ENCODE results near the gene ULBP1.
"Not testable (repeated sequence)": the region's sequence is repeated elsewhere in the genome, so short reads cannot be mapped to it uniquely, and the experiment has no call there.

The ULBP1 gene

GRCh38 chr6:150005761-150006651 is 42.3 kb downstream of the ULBP1 start:
- TF ChIP-seq CTCF (IDR thresholded peaks at IDR 0.05; ENCODE audit: low read depth, low read length, missing control alignments) = no peak
- H3K4me3 ChIP-seq (ENCODE audit: low read depth, low read length) = peak overlapping the region; percentile 57
- in situ Hi-C loops (cut with HindIII; ENCODE audit: low sequenced_read_pairs) = no loop called here

GRCh38 chr6:150006961-150007464 is 43.3 kb downstream of the ULBP1 start:
- DNase-seq (ENCODE audit: low read depth) = no peak

More at GRCh38 chr6:150005761-150006651, 42.3 kb downstream of the ULBP1 start:
- DNase-seq (ENCODE audit: low read depth) = no peak

GRCh38 chr6:150008588-150008987 is 44.8 kb downstream of the ULBP1 start:
- H3K4me3 ChIP-seq (ENCODE audit: low read depth, low read length) = no peak overlapping the region
- in situ Hi-C loops (cut with HindIII; ENCODE audit: low sequenced_read_pairs) = no loop called here
- no peak for TF ChIP-seq CTCF (IDR thresholded peaks at IDR 0.05; ENCODE audit: low read depth, low read length, missing control alignments)
- DNase-seq (ENCODE audit: low read depth) = no peak

More at GRCh38 chr6:150006961-150007464, 43.3 kb downstream of the ULBP1 start:
- in situ Hi-C loops (cut with HindIII; ENCODE audit: low sequenced_read_pairs) = no loop called here
- TF ChIP-seq CTCF (IDR thresholded peaks at IDR 0.05; ENCODE audit: low read depth, low read length, missing control alignments) = peak; percentile 62
- H3K4me3 ChIP-seq (ENCODE audit: low read depth, low read length) = no peak overlapping the region

- in situ Hi-C loops (cut with HindIII; ENCODE audit: low sequenced_read_pairs); DNase-seq (ENCODE audit: low read depth); H3K4me3 ChIP-seq (ENCODE audit: low read depth, low read length): not testable (repeated sequence)
Measured at GRCh38 chr6:150012846-150013784, 49.4 kb downstream of the ULBP1 start.

- H3K4me3 ChIP-seq (ENCODE audit: low read depth, low read length); in situ Hi-C loops (cut with HindIII; ENCODE audit: low sequenced_read_pairs); DNase-seq (ENCODE audit: low read depth): not testable (repeated sequence)
Measured at GRCh38 chr6:150013785-150014622, 50.3 kb downstream of the ULBP1 start.

GRCh38 chr6:150014623-150015280 is 51.0 kb downstream of the ULBP1 start:
- in situ Hi-C loops (cut with HindIII; ENCODE audit: low sequenced_read_pairs); H3K4me3 ChIP-seq (ENCODE audit: low read depth, low read length); DNase-seq (ENCODE audit: low read depth): not testable (repeated sequence)

GRCh38 chr6:150015281-150016001 is 51.7 kb downstream of the ULBP1 start:
- H3K4me3 ChIP-seq (ENCODE audit: low read depth, low read length); DNase-seq (ENCODE audit: low read depth); in situ Hi-C loops (cut with HindIII; ENCODE audit: low sequenced_read_pairs): not testable (repeated sequence)
